Measurements from ENCODE around the gene FAAH.

GRCh38 chr1:46425726-46426125 lies 31.6 kb downstream of the FAAH start:
- TF ChIP-seq RFX5 (IDR thresholded peaks at IDR 0.05; ENCODE audit: low read depth, low read length): no peak
- no peak for TF ChIP-seq ETV6 (conservative IDR thresholded peaks at IDR 0.05 in 1 of 2, IDR thresholded peaks at IDR 0.05 in 1 of 2; ENCODE audit: borderline replicate concordance in 1 of 2, low read depth in 1 of 2)
